H1 (cell line): ENCODE results near the gene CABLES2. TPM values are rescaled to one million over a fixed set of nuclear protein-coding genes. Genes with fewer than 3 reads are reported as not detected.
A peak's percentile ranks its signal among the peaks of the same experiment; 100 is the strongest.

ENCODE experiments used
- CTCF ChIA-PET: fragments of 300-600 bp; sonication (Branson Sonifier 250); formaldehyde crosslinking; loops from one replicate; lab custom pipeline; 2021; ENCODE audit not compliant: partially characterized antibody; lab: Charles Lee
- POLR2A ChIA-PET: fragments of 300-600 bp; sonication (Branson Sonifier 250); formaldehyde crosslinking; loops from one replicate; lab custom pipeline; 2021; ENCODE audit warnings: inconsistent platforms; ENCODE audit not compliant: partially characterized antibody; lab: Charles Lee
- DNase-seq, 2 experiments: peaks; one replicate each; pipeline versions ENCODE4 v3.0.0 to v3.0.0-alpha.2; 2010 to 2022; ENCODE audit warnings: low spot score in 2 of 2, low read depth in 1 of 2, mixed read lengths in 1 of 2
- FAIRE-seq: peaks from 2 replicates; lab custom pipeline; 2011; peaks lifted over from hg19 to GRCh38; lab: Jason Lieb, UNC
- H2AFZ ChIP-seq: 2 replicates; pipeline ENCODE4 v1.8.1; 2012; ENCODE audit warnings: low read length, inconsistent platforms
- H2AK5ac ChIP-seq: 2 replicates; pipeline ENCODE4 v1.6.1; 2013; ENCODE audit warnings: low read depth, low read length
- H2BK120ac ChIP-seq: replicated peaks from 2 replicates; pipeline ENCODE3; 2013; ENCODE audit warnings: low read depth, low read length, inconsistent platforms
- H2BK12ac ChIP-seq: 2 replicates; pipeline ENCODE4 v1.6.1; 2013; ENCODE audit warnings: low read depth, low read length
- H2BK15ac ChIP-seq: 2 replicates; pipeline ENCODE4 v1.6.1; 2013; ENCODE audit warnings: low read length
- H2BK20ac ChIP-seq: 2 replicates; pipeline ENCODE4 v1.6.1; 2013; ENCODE audit warnings: low read length
- H2BK5ac ChIP-seq: 2 replicates; pipeline ENCODE4 v1.6.1; 2013; ENCODE audit warnings: low read depth, low read length
- H3K14ac ChIP-seq: 2 replicates; pipeline ENCODE4 v1.6.1; 2013; ENCODE audit warnings: inconsistent platforms; ENCODE audit not compliant: insufficient read length
- H3K18ac ChIP-seq: 2 replicates; pipeline ENCODE4 v1.6.1; 2013; ENCODE audit warnings: low read length; ENCODE audit errors: extremely low read depth
- H3K23ac ChIP-seq: 2 replicates; pipeline ENCODE4 v1.6.1; 2013; ENCODE audit warnings: inconsistent platforms; ENCODE audit not compliant: insufficient read length
- H3K23me2 ChIP-seq: 2 replicates; pipeline ENCODE4 v1.6.1; 2013; ENCODE audit warnings: low read depth, low read length
- H3K27ac ChIP-seq: 2 replicates; pipeline ENCODE4 v1.6.1; 2011; ENCODE audit warnings: low read depth, low read length, inconsistent platforms
- H3K27me3 ChIP-seq, 4 experiments: replicated peaks in 1 of 4; 1 replicate in 1 of 4; 2 replicates in 3 of 4; pipeline versions ENCODE4 v1.6.1 to v1.8.1; 2011 to 2013; ENCODE audit warnings: low read length in 3 of 4, mild to moderate bottlenecking in 3 of 4, inconsistent platforms in 2 of 4, mixed read lengths in 2 of 4, moderate library complexity in 1 of 4; ENCODE audit not compliant: control insufficient read depth in 3 of 4, insufficient read depth in 3 of 4; ENCODE audit errors: extremely low read depth in 1 of 4
- H3K36me3 ChIP-seq, 4 experiments: 2 replicates each; pipeline versions ENCODE4 v1.6.1 to v1.8.1; 2011 to 2013; ENCODE audit warnings: mild to moderate bottlenecking in 4 of 4, low read length in 3 of 4, moderate library complexity in 2 of 4, control low read depth in 1 of 4, inconsistent platforms in 1 of 4; ENCODE audit not compliant: insufficient read depth in 4 of 4, control insufficient read depth in 2 of 4
- H3K4ac ChIP-seq: replicated peaks from 2 replicates; pipeline ENCODE3; 2013; ENCODE audit warnings: low read length, low read depth, mixed read lengths, inconsistent platforms; ENCODE audit not compliant: insufficient read length
- H3K4me1 ChIP-seq, 4 experiments: replicated peaks in 1 of 4; 1 replicate in 1 of 4; 2 replicates in 3 of 4; pipeline versions ENCODE4 v1.6.1 to v1.8.1; 2011 to 2013; ENCODE audit warnings: low read length in 3 of 4, inconsistent platforms in 2 of 4, mixed read lengths in 1 of 4; ENCODE audit not compliant: insufficient read depth in 4 of 4, control insufficient read depth in 3 of 4
- H3K4me2 ChIP-seq, 2 experiments: 2 replicates each; pipeline versions ENCODE4 v1.6.1 to v1.8.1; 2011 to 2013; ENCODE audit warnings: low read depth in 2 of 2, low read length in 2 of 2, control low read depth in 1 of 2, inconsistent platforms in 1 of 2, mild to moderate bottlenecking in 1 of 2; ENCODE audit not compliant: insufficient read depth in 1 of 2
- H3K4me3 ChIP-seq, 4 experiments: fragments of 200-600, 300-600 bp in 1 of 4; sonication (generic), shearing (Covaris generic), sonication (Bioruptor Twin) in 1 of 4; 2 replicates each; pipeline versions ENCODE4 v1.5.1 to v1.8.1; 2011 to 2016; ENCODE audit warnings: low read length in 4 of 4, low read depth in 3 of 4, control low read depth in 2 of 4, inconsistent platforms in 2 of 4, mild to moderate bottlenecking in 2 of 4, mixed read lengths in 1 of 4, moderate library complexity in 1 of 4; ENCODE audit not compliant: insufficient read depth in 2 of 4; ENCODE audit errors: extremely low read depth in 1 of 4
- H3K56ac ChIP-seq: replicated peaks from 2 replicates; pipeline ENCODE3; 2013; ENCODE audit warnings: low read depth, mild to moderate bottlenecking, mixed read lengths, low read length, inconsistent platforms; ENCODE audit not compliant: insufficient read length
- H3K79me1 ChIP-seq: 2 replicates; pipeline ENCODE4 v1.6.1; 2013; ENCODE audit warnings: low read depth, low read length, control low read depth
- H3K79me2 ChIP-seq, 2 experiments: 2 replicates each; pipeline versions ENCODE4 v1.6.1 to v1.8.1; 2012 to 2013; ENCODE audit warnings: low read length in 2 of 2, mild to moderate bottlenecking in 2 of 2, inconsistent platforms in 1 of 2; ENCODE audit not compliant: insufficient read depth in 2 of 2, control insufficient read depth in 1 of 2
- H3K9ac ChIP-seq, 4 experiments: replicated peaks in 1 of 4; 1 replicate in 1 of 4; 2 replicates in 3 of 4; pipeline versions ENCODE4 v1.6.1 to v1.8.1; 2011 to 2013; ENCODE audit warnings: low read depth in 3 of 4, low read length in 3 of 4, control low read depth in 2 of 4, mild to moderate bottlenecking in 2 of 4, moderate library complexity in 2 of 4, inconsistent platforms in 1 of 4; ENCODE audit errors: extremely low read depth in 1 of 4
- H3K9me3 ChIP-seq, 2 experiments: 2 replicates each; pipeline versions ENCODE4 v1.6.1 to v1.8.1; 2012 to 2013; ENCODE audit warnings: mild to moderate bottlenecking in 2 of 2, moderate library complexity in 2 of 2, control low read depth in 1 of 2, inconsistent platforms in 1 of 2, low read depth in 1 of 2, low read length in 1 of 2, mixed read lengths in 1 of 2; ENCODE audit not compliant: insufficient read depth in 2 of 2
- H4K20me1 ChIP-seq, 2 experiments: replicated peaks in 1 of 2; 2 replicates each; pipeline versions ENCODE3 to v1.8.1; 2011 to 2013; ENCODE audit warnings: inconsistent platforms in 2 of 2, low read length in 2 of 2, mild to moderate bottlenecking in 1 of 2; ENCODE audit not compliant: insufficient read depth in 2 of 2, control insufficient read depth in 1 of 2
- H4K5ac ChIP-seq: 2 replicates; pipeline ENCODE4 v1.6.1; 2013; ENCODE audit warnings: low read length, low read depth, mixed read lengths, inconsistent platforms; ENCODE audit not compliant: insufficient read length
- H4K8ac ChIP-seq: 2 replicates; pipeline ENCODE4 v1.8.0; 2013; ENCODE audit warnings: mild to moderate bottlenecking, moderate library complexity, low read length, inconsistent platforms; ENCODE audit not compliant: insufficient read depth; ENCODE audit errors: extremely low read depth
- H4K91ac ChIP-seq: replicated peaks from 2 replicates; pipeline ENCODE3; 2013; ENCODE audit warnings: low read length, mixed read lengths, inconsistent platforms; ENCODE audit not compliant: insufficient read length
- ATF2 ChIP-seq: IDR thresholded peaks from 2 replicates; pipeline ENCODE4 v1.6.1; 2012; ENCODE audit warnings: low read length, inconsistent platforms
- ATF3 ChIP-seq: IDR thresholded peaks from 2 replicates; pipeline ENCODE4 v1.6.1; 2011; ENCODE audit warnings: low read depth, mild to moderate bottlenecking, low read length; ENCODE audit not compliant: insufficient read depth
- CHD1 ChIP-seq: IDR thresholded peaks from 2 replicates; pipeline ENCODE4 v1.6.1; 2012; ENCODE audit warnings: low read depth, low read length, improper control_type of control experiment
- EZH2 ChIP-seq: fragments of 200-600 bp; sonication (generic); IDR thresholded peaks from 2 replicates; pipeline ENCODE4 v1.7.1; 2012; ENCODE audit warnings: low read depth, mild to moderate bottlenecking, moderate library complexity, low read length, inconsistent platforms; ENCODE audit not compliant: severe bottlenecking
- JUN ChIP-seq: IDR thresholded peaks from 2 replicates; pipeline ENCODE4 v1.6.1; 2011; ENCODE audit warnings: low read depth, mild to moderate bottlenecking, improper control_type of control experiment, low read length
- KDM1A ChIP-seq: fragments of 200-600, 300-600 bp; sonication (generic); IDR thresholded peaks from 2 replicates; pipeline ENCODE4 v1.7.1; 2016; ENCODE audit warnings: mild to moderate bottlenecking, low read length, borderline replicate concordance
- PHF8 ChIP-seq: fragments of 200-600 bp; sonication (generic); conservative IDR thresholded peaks from 2 replicates; pipeline ENCODE4 v1.7.1; 2012; ENCODE audit warnings: low read depth, mild to moderate bottlenecking, inconsistent platforms, low read length, moderate library complexity
- POU5F1 ChIP-seq: IDR thresholded peaks from 2 replicates; pipeline ENCODE4 v1.6.1; 2011; ENCODE audit warnings: low read depth, mild to moderate bottlenecking, low read length, moderate library complexity
- SAP30 ChIP-seq: fragments of 300-600 bp; sonication (generic); IDR thresholded peaks from 2 replicates; pipeline ENCODE4 v1.7.1; 2012; ENCODE audit warnings: low read length, moderate library complexity, mild to moderate bottlenecking, inconsistent platforms; ENCODE audit not compliant: insufficient read depth, insufficient replicate concordance
- SIX5 ChIP-seq: IDR thresholded peaks from 2 replicates; pipeline ENCODE4 v1.6.1; 2011; ENCODE audit warnings: mild to moderate bottlenecking, low read depth, low read length
- WGBS, 2 experiments: shearing (Covaris generic) in 1 of 2; methylation state at CpG; one replicate each; pipeline versions ENCODE4 v1.1.6 to v1.1.7; 2013 to 2015; ENCODE audit warnings: low lambda C conversion rate in 2 of 2, mixed read lengths in 2 of 2, inconsistent platforms in 1 of 2, low coverage in 1 of 2, missing lambda C conversion rate in 1 of 2; ENCODE audit not compliant: insufficient replicate concordance in 2 of 2, insufficient coverage in 1 of 2, insufficient read length in 1 of 2; ENCODE audit errors: extremely low coverage in 1 of 2, missing lambda C conversion rate in 1 of 2; 5-methylcytosine and 5-hydroxymethylcytosine counted together
- polyA plus RNA-seq, 7 experiments: library from polyadenylated mRNA; depleted of rRNA in 3 of 7; stranded (reverse) in 5 of 7; unstranded in 2 of 7; fragments of >200 nt in 5 of 7; fragments of 200-250 nt in 2 of 7; gene quantifications; 1 replicate in 5 of 7; 2 replicates in 1 of 7; 4 replicates in 1 of 7; pipeline versions ENCODE4 v1.2.1 to v1.2.3, GENCODE V29; 2011 to 2013; ENCODE audit warnings: missing spikeins in 2 of 7, mixed read lengths in 2 of 7
- total RNA-seq: library from RNA; stranded (reverse); fragmentation: NEBNext Ultra II Directional; extraction: Animal tissue kit (Norgen Biotek cat#: 25700); gene quantifications from 2 replicates; pipeline ENCODE4 v1.2.1, GENCODE V29; 2021

Gene CABLES2
- total and polyA plus RNA-seq, 2 of the 8 experiments (the other 6 are each of a cell fraction or from before 2014, with no cell fraction given) = 8.0 to 8.8 TPM

GRCh38 chr20:62405981-62406513 is 1.0 kb downstream of the CABLES2 start:
- Histone ChIP-seq H3K27ac (no peak overlapping the region), H4K20me1 (peaks cover 0 to 22% of the 10 kb centered on the region in 2 experiments), H3K14ac (no peak overlapping the region), H2AFZ (no peak overlapping the region), H4K91ac (no peak overlapping the region), H4K5ac (no peak overlapping the region), H3K79me2 (no peaks in the 10 kb centered on the region; a peak in 1 of 4 replicates), H3K79me1 (no peaks in the 10 kb centered on the region; the same call in 1 of the 2 replicates), H2BK15ac (no peak overlapping the region), H4K8ac (no peak overlapping the region), H3K4me3 (peak overlapping the region in 3 of 4 experiments; percentile 52 to 71 (median 60); a peak in 6 of 8 replicates), H3K18ac (no peak overlapping the region), H3K27me3 (peaks cover 0 to 8% (median 1%) of the 10 kb centered on the region in 4 experiments; a peak in 2 of 7 replicates), H3K4me2 (peak overlapping the region; percentile 38 to 90), H3K9me3 (no peaks in the 10 kb centered on the region), H3K4me1 (peaks cover 0 to 31% (median 11%) of the 10 kb centered on the region in 4 experiments; a peak in 6 of 7 replicates), H2BK5ac (no peak overlapping the region), H3K23ac (no peak overlapping the region), H2AK5ac (no peak overlapping the region), H2BK120ac (no peak overlapping the region), H3K56ac (no peak overlapping the region), H3K4ac (no peak overlapping the region), H3K9ac (no peak overlapping the region), H3K36me3 (no peaks in the 10 kb centered on the region), H2BK12ac (no peak overlapping the region), H3K23me2 (no peaks in the 10 kb centered on the region; the same call in 1 of the 2 replicates), H2BK20ac (no peak overlapping the region)
- ChIA-PET POLR2A (interaction anchor here (1.4 to 7.7 kb wide), 4 partner anchors 15 to 40 kb away, joined by 4 to 105 read pairs (median 6); partner anchors contain the start of genes LAMA5 and RPS21), CTCF (interaction anchor here (0.7 to 7.6 kb wide), 10 partner anchors 8 to 398 kb away, joined by 3 to 103 read pairs (median 4); partner anchors contain the start of genes OGFR and RPS21)
- DNase-seq (no peak), FAIRE-seq (no peak)
- WGBS, 2 experiments = 88% methylated on average over 10 of the region's 10 CpGs; no CpG with 5 or more reads in 1 of the 2 experiments
- no peak for TF ChIP-seq KDM1A
- no peak for TF ChIP-seq PHF8
- no peak for TF ChIP-seq SIX5
- no peak for TF ChIP-seq ATF2
- TF ChIP-seq CHD1 = no peak
- TF ChIP-seq ATF3 = no peak
- no peak for TF ChIP-seq EZH2
- no peak for TF ChIP-seq POU5F1
- TF ChIP-seq SAP30 = no peak
- TF ChIP-seq JUN = no peak
